ENCODE results near the gene ZNF317.

ZNF317 gene

DNA sequence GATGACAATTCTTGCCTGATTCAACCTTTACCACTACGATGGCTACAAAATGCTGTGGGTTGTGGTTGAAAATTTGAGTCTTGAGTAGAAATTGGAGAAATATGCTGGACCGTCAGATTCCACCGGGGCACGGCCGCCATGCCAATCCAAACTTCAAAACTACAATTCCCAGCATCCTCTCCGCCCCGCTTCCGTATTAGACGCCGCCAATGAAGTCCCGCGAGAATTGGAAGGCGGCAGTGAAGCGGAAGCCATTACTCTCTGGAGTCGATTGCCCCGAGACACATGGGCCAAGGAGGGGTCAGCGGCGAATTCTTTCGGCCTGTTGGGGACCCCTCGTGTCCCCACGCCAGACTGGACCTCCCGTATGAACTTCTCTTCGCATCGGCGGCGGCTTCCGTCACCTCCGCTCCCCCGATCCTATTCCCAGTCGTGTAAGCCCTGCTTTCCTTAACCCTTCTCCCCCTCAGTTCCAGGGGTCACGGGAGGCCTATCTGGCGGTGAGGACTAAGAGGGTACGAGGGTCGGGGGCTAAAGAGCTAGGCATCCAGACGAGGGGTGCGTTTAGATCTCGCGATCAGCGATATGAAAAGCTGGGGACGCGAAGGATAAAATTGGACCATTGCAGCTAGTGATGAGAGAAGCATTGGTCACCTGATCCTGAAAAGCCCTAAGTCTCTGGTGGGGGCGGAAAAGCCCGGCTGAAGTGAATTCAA, at the start of gene ZNF317:
TSS of gene ZNF317 (plus strand) at position 239 of the 716 bp plus-strand sequence. CDS start 15,620 bp downstream, outside the sequence.
- FAIRE-seq = peak; percentile 89

DNA sequence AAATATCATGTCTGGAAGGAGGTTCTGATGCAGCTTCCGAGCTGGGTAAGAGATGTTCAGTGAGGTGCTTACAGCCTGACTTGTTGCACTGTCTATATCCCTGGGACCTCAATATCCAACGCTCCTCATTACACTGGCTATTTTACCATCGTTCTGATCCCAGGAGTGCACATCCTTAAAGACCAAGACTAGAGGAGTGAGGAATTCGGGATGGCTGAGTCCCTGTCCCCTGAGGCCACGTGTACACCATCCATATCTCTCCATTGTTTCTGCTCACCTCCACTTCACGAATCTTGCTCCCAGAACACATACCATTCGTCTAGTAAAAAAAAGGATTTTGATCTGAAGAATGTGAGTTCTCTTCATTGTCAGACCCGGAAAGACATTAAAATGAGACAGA, 32.8 kb upstream of the ZNF317 start, which contains the start of gene OR7G2:
TSS of gene OR7G2 (minus strand) at position 101 of the 400 bp plus-strand sequence. CDS start 4,232 bp downstream, outside the sequence.
- no peak for FAIRE-seq

DNA sequence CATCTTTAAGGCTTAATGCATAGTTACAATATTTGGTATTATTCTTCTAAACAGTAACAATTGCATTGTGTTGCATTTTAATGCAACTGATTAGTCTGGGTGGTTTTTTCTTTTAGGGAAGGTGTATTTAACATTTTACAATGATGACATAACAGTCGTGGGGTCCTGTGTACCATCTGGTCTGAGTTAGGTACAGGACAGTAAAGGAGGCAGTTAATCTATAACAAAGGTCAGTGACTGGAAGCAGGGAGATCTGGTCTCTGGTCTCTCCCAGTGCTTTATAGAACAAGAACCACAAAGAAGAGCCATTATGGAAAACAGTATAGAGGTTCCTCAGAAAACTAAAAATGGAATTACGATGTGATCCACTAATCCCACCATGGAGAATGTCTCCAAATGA, 30.2 kb upstream of the ZNF317 start:
- FAIRE-seq = no peak

DNA sequence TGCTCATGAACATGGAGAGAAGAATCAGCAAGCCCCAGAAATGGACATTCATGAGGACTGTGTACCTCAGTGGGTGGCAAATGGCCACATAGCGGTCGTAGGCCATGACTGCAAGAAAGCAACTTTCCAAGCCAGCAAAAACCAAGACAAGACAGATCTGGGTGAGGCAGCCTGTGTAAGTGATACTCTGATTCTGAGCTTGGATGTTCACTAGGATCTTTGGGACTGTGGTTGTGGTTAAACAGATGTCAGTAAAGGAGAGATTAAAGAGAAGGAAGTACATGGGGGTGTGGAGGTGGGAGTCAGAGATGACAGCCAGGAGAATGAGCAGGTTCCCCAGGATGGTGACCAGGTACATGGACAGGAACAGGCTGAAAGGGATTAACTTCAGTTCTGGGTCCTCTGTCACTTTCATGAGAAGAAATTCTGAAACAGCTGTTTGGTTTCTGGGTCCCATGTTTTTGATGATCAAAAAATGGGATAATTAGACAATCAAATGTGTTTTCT, 24.8 kb upstream of the ZNF317 start, which contains the start of gene OR7G1:
TSS of gene OR7G1 (minus strand) at position 457 of the 507 bp plus-strand sequence. CDS start at position 457, 0 bp downstream.
- no peak for FAIRE-seq

DNA sequence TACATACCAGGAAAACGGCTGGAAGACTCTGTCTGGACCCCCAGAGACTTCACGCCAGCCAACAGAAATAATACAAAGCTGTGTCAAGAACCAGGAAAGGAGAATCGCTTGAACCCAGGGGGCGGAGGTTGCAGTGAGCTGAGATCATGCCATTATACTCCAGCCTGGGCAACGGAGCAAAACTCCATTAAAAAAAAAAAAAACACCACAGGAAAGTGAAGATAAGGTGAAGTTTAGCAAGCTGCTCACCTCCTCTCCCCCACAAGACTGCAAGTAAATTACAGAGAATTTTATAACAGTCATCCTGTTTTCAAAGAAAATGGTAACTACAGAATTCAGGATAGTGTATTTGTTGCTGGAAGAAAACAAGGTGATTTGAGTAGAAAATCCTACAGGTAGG, 23.6 kb upstream of the ZNF317 start:
- FAIRE-seq = no peak

DNA sequence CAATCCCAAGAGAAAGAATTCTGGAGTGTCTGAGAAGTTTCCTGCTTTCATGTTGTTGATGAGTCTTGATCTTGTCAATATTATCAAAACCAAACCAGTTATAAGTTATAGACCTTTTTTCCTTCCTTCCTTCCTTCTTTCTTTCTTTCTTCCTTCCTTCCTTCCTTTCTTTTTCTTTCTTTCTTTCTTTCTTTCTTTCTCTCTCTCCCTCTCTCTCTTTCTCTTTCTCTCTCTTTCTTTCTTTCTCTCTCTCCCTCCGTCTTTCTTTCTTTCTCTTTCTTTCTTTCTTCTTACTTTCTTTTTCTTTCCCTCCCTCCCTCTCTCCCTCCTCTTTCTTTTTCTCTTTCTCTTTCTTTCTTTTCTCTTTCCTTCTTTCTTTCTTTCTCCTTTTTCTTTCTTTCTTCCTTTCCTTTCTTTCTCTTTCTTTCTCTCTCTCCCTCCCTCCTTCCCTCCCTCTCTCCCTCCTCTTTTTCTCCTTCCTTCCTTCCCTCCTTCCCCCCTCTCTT, 13.2 kb upstream of the ZNF317 start, which contains the start of gene OR7G3:
TSS of gene OR7G3 (minus strand) at position 51 of the 506 bp plus-strand sequence. CDS start at position 51, 0 bp downstream.
- FAIRE-seq = no peak

DNA sequence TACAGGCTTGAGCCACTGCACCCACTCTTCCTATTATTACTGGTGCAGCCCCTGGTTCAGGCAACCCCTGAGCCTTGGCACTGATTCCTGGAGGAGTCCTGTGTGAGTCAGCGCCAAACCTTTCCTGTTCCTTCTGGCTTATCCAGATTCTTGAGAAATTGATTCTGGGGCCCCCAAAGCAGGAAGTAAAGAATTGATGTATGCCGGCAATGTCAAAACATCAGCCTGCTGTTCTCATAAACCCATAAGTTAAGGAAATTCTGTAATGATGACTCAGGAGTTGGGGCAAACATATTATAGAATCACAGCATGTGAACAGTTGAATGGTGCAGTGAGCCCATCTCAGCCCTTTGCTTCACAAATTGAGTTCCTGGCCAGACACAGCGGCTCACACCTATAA, 12.0 kb upstream of the ZNF317 start:
- no peak for FAIRE-seq

DNA sequence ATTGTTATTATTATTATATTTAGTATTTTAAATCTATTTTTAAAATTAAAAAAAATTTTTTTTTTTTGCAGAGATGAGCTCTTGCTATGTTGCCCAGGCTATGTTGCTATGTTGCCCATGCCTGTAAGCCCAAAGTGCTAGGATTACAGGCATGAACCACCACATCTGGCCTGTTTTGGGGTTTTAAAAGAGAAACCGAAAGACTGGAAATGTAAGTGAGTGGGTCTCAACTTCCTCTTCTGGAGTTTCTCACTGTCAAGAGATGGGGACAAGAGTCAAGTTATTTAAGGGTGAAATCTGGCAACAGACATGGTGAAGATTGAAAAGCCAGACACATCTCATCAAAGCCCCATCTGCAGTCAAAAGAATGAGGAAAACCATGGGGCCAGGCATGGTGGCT, 9.2 kb upstream of the ZNF317 start:
- no peak for FAIRE-seq

DNA sequence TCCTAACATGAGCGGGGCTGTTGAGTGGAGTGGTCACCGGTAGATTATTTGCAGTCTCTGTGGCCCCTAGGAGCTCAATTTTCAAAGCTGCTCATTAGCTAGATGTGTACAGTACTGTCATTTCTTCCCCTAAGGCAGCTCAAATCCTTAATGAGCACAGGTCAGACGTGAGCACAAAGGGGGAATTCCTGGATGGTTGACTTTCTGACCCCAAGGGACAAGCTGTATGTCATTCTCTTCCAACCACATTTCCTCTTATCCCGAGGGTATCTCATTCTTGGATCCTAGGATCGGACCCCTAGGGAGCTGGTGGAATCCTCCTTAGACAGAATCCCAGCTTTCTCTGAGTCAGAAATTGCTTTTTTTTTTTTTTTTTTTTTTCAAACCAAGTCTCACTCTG, 7.8 kb upstream of the ZNF317 start:
- no peak for FAIRE-seq

DNA sequence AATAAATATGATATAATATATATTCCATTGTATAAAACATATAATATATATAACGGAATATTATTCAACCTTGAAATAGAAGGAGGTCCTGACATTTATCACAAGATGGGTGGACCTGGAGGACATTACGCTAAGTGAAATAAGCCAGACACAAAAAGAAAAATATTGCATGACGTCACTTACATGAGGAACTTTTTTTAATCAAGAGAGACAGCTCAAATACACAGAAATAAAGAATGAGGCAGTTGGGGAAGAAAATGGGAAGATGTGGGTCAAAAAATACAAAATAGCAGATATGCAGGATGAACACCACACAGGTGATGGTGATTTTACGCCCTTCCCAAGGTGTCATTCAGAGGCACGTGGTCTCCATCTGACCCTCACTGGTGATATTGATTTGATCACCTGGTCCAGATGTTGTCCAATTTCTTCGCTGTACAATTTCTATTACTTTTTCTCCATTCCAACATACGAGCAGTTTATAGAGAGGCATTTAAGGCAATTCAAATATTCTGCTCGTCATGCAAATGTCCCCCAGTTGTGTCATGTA, 513 bp upstream of the ZNF317 start:
- no peak for FAIRE-seq

DNA sequence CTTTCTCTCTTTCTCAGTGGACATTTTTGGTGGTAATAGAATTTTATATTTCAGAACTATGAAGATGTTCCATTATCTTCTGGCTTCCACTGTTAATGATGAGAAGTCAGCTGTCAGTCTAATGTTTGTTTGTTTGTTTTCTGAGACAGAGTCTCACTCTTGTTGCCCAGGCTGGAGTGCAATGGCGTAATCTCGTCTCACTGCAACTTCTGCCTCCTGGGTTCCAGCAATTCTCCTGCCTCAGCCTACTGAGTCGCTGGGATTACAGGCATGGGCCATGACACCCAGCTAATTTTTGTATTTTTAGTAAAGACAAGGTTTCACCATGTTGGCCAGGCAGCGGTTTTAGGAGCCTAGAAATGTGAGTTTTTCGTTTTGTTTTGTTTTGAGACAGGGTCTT, 4.7 kb downstream of the ZNF317 start:
- no peak for FAIRE-seq

DNA sequence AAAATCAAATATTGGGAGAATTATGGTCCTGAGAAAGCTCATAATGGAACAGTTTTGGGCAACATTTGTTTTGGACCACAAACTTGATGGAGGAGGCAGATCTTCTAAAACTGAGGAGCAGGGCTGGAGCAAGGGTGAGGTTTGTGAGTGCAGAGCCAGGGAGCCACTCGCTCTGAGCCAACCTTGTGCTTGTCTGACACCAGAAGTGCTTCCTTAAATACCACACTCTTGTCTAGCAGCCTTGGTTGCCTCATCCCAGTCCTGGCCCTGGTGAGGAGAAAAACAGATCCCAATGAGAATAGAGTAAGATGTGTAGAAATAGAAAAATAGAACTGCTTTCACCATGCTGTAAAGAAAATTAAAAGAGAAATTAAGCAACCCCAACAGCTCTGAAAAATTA, 6.7 kb downstream of the ZNF317 start:
- FAIRE-seq = no peak

DNA sequence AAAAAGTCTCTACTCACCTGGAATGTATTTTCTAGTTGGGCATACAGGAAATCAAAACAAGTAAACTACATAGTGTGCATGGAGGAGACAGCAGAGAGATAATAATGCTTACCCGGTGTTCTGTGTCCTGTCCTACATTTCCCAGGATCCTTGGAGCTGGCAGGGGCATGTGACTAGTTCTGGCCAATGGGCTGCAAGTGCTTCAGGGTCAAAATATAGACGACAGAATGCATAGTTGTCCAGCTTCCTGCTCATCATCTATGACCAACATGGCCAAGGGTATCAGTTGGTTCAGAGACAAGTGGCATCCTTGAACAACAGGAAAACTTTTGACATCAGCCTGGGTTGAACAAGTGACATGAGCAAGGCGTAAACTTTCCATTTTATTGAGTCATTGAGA, 8.5 kb downstream of the ZNF317 start:
- no peak for FAIRE-seq

DNA sequence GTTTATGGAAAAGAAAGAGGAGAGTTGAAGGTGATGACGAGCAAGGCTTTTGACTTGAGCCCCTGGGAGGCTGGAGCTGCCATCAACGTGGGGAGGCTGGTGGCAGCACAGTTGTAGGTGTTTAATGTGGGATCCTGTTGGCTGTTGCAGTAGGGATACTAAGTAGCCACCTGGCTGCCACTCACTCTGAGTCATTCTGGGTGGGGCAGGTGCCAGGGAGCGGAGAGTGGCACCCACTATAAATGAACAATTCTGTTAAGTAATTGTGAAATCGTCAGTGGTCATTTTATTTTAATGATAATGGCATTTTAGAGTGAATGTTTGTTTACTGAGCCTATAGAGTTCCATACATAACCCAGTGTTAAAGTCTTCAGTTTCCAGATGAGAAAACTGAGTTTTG, 9.8 kb downstream of the ZNF317 start:
- FAIRE-seq = no peak

DNA sequence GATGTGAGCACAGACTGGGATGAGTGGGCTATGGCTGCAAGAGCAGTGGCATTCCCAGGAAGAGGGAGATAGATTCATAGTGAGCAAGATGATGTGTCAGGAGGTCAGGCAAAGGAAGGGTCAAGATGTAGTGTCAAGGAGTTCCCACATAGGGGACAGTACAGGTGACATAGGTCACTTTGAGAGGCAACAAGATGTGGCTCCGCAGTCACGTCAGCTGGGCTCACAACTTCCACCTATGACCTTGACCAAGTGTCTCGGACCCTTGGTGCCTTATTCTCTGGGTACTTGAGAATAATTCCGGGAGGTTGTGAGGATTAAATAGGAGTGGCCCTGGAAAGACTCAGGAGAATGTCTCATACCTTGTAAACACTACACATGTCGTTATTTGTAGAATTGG, 10.5 kb downstream of the ZNF317 start:
- FAIRE-seq = no peak

DNA sequence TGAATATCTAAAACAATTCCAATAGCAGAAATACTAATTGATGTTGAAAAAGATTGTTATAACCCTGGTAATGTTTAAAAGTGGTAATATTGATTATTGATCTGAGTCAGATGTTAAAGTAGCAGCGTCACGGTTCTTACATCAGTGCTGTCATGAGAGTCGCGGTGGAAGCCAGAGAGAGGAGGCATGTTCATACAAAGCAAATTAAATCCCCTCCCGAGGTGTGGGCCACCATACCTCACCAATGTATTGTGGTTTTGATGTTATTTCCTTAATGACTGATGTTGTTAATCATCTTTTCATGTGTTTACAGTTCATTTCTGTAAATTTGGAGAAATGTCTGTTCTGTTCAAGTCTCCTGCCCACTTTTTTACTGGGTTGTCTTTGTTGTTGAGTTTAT, 11.2 kb downstream of the ZNF317 start:
- FAIRE-seq = no peak

DNA sequence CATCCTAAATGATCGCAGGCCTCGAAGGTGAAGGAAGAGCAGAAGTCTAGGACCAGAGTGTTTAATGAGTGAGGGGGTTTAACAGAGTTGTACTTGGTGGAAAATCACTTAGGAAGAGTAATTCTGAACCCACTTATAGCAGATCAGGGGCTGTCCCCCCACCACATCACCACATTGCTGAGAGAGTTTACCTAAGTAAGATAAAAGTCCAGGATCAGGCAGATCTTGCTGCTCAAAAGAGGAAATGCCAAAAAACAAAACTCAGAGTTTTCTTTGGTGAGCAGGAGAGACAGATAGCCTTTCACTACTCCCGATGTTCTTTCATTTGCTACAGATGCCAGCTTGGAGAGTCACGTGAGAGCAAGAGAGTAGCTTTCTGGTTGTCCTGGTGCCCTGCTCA, 15.4 kb downstream of the ZNF317 start:
- FAIRE-seq = no peak

DNA sequence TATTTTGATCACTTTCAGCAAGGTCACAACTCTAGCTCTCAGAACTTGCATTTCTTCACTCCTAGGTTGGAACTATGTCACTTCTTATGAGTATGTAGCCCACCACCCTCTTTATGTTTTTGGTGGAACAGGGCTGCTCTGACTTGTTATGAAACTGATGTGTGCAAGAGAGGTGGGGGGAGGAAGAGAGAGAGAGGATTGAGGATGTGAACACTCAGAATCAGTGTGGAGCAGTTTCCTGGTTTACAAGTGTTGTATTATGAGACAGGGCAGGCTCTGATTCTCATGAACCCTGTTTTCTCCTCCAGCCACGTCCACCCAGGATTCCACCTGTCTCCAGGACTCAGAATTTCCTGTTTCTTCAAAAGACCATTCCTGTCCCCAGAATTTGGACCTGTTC, 16.1 kb downstream of the ZNF317 start:
- FAIRE-seq = no peak

DNA sequence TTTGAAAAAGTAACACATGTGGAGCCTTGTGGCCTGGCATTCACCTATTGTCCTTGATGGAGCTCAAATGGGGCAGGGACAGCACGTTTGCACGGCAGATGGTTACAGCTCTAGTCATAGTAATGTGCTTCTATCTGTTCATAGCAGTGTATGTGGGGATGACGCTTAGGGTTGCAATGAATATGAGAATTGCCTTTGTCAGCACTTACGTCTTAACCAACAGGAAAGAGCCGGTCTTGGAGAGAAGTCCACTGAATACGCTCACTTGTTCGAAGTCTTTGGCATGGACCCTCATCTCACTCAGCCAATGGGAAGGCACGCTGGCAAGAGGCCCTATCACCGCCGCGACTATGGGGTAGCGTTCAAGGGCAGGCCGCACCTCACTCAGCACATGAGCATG, 19.7 kb downstream of the ZNF317 start:
- FAIRE-seq = no peak

DNA sequence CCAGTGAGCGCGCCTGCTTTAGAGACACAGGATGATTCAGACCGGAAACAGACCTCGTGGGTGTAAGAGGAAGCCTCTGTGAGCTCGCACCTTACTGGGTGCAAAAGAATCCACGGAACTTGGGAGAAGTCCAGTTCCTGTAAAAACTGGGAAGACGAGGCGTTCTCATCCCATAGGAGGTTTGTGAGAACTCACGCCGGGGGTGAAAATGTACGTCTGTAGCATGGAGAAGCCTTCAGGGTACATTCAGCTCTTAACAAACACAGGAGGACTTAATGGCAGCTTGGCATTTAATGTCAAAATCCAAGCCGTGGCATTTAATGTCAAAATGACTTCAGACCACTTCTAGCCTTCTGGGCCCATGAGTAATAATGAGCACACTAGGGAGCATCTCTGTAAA, 21.2 kb downstream of the ZNF317 start:
- no peak for FAIRE-seq

DNA sequence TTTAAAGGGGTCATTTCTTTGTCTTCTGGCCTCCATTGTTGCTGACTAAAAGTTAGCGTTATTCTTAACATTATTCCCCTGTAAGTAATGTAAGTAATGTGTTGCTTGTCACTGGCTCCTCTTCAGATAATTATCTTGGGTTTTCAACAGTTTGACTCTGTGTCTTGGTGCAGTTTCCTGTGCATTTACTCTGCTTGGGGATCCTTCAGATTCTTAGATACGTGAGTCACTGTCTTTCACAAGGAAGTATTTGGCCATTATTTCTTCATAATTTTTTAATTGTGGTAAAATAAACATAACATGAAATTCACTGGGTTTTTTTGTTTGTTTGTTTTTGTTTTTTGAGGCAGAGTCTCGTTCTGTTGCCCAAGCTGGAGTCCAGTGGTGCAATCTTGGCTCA, 25.1 kb downstream of the ZNF317 start:
- FAIRE-seq = no peak

DNA sequence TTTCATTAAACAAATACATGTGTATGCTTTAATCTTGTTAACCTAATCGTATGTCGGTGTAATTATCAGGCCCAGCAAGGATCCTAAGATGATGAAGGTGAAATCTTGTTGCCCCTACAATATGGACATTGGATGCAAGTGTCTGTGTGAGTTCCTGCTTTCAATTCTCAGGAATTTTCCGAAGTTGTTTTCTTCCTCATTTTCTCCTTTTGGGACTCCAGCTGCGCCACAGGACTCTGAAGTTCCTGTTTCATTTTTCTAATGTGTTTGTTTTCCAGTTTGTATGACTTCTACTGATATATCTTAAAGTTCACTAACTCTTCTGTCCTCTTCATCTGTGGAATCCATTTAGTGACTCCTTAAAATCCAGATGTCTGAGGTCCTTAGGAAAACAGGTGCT, 26.6 kb downstream of the ZNF317 start:
- FAIRE-seq = no peak

DNA sequence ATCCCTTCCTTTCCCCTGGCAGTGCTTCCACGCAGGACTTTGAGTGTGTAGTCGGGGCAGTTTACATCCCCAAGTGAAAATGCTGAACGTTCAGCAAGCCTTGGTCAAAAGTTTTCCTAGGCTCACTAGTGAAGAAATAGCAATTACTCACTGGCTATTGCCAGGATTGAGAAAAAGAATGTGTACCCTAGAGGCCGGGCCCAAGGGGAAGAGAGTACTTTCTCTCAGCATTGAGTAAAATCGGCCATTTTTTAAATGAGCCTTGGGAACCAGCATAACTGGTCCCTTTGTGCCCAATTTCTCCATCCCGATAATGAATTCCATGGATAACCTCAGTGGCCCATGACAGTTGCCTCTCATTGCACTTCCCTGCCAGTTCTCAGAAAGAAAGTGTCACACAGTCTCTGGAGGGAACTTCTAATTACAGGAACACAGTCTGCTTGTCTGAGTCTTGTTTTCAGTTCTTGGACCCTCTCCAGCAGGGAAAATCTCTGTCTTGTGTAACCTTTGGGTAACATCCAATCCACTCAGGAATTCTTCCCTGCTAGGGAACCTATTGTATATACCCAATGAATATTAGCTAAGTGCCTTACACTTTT, 31.3 kb downstream of the ZNF317 start:
- no peak for FAIRE-seq

DNA sequence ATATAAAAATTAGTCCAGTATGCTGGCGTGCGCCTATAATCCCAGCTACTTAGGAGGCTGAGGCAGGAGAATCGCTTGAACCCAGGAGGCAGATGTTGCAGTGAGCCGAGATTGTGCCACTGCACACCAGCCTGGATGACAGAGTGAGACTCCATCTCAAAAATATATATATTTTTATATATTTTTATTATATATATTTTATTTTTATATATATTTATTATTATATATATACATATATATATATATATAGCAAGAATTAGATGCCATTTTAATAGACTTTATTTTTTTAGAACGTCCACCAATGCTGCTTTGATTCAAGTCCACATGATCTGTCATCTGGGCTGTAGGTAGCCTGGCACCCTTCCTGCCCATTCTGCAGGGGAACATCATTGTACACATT, 35.1 kb downstream of the ZNF317 start:
- FAIRE-seq = no peak

All from A204.1 (cell line).